Pancreas (tissue), 10 donors: Measurements from ENCODE around the gene CAD. TPM values are rescaled to one million over a fixed set of nuclear protein-coding genes. Genes with fewer than 3 reads are reported as not detected.

Experiments used
- ATAC-seq, 4 donors: fragments of 200-7000 bp; cut with Tn5 transposase; one replicate each; pipeline versions ENCODE4 v1.8.0 to v1.9.1; 2020; ENCODE audit warnings: mild to moderate bottlenecking in 4 of 4, moderate library complexity in 4 of 4
- DNase-seq, 6 donors: peaks; one replicate each; pipeline ENCODE4 v3.0.0-alpha.2; 2020
- FAIRE-seq: peaks from 2 replicates; lab custom pipeline; 2012; peaks lifted over from hg19 to GRCh38; lab: Jason Lieb, UNC
- H3K27ac ChIP-seq, 4 donors: fragments of 200-600 bp; sonication (generic); 1 replicate in 3 of 4; 2 replicates in 1 of 4; pipeline versions ENCODE4 v1.5.0 to v1.8.0; 2020
- H3K27me3 ChIP-seq, 4 donors: fragments of 200-600 bp; one replicate each; pipeline ENCODE4 v1.8.0; 2021
- H3K36me3 ChIP-seq, 3 donors: fragments of 200-600 bp; sonication (generic) in 1 of 3; one replicate each; pipeline versions ENCODE4 v1.5.0 to v1.8.0; 2020 to 2021
- H3K4me1 ChIP-seq, 3 donors: fragments of 200-600 bp; one replicate each; pipeline ENCODE4 v1.8.0; 2021
- H3K4me3 ChIP-seq, 4 donors: fragments of 200-600 bp; sonication (generic) in 2 of 4; one replicate each; pipeline versions ENCODE4 v1.5.0 to v1.8.0; 2020 to 2021
- H3K9me3 ChIP-seq, 4 donors: fragments of 200-600 bp; one replicate each; pipeline ENCODE4 v1.8.0; 2021
- WGBS, 2 donors: extraction: QIAGEN DNeasy Blood & Tissue Kit; methylation state at CpG; one replicate each; pipeline ENCODE4 v1.1.7; 2013; 5-methylcytosine and 5-hydroxymethylcytosine counted together
- intact Hi-C, 3 donors: fragments of 100-400 bp; cut with DNase I; formaldehyde crosslinking; loops; one replicate each; pipeline versions ENCODE4 v1.11.1 to v1.14.2; 2022
- polyA plus RNA-seq, 2 donors: library from polyadenylated mRNA; stranded (reverse); fragments of 200-250 nt; gene quantifications; one replicate each; pipeline ENCODE4 v1.2.3, GENCODE V29; 2013
- total RNA-seq, 6 donors: library from RNA; stranded (reverse); fragmentation: NEBNext Ultra II Directional in 4 of 6; extraction: Animal tissue kit (Norgen Biotek cat#: 25700) in 4 of 6; gene quantifications; one replicate each; pipeline versions ENCODE4 v1.2.1 to v1.2.4, GENCODE V29; 2021 to 2023
- TF ChIP-seq, protein P1 (sequence below), 4 donors: fragments of 200-600 bp; sonication (generic) in 3 of 4; IDR thresholded peaks; one replicate each; pipeline versions ENCODE4 v1.5.0 to v1.8.0; 2021; ENCODE audit warnings: antibody characterized with exemption in 4 of 4
- donor health status: healthy with polysubstance abuse.
- donor health status: DM: no; HTN: no; CAD: no; lungs with moderate emphysema.
- donor health status: DM: no; HTN: no; CAD: no.
- donor health status: control.
- donor health status: control.
- donor health status: Bipolar disorder and iron deficiency.
- donor health status: DM: yes; HTN: yes; CAD: no.
- donor health status: DM: no; HTN: no; CAD: no.
- donor health status: DM: no; HTN: no; CAD: no.
- donor health status: DM: yes; HTN: yes; CAD: no.

Gene CAD
- total and polyA plus RNA-seq, 8 donors = 9.6 to 24.6 (median 16.3) TPM

DNA sequence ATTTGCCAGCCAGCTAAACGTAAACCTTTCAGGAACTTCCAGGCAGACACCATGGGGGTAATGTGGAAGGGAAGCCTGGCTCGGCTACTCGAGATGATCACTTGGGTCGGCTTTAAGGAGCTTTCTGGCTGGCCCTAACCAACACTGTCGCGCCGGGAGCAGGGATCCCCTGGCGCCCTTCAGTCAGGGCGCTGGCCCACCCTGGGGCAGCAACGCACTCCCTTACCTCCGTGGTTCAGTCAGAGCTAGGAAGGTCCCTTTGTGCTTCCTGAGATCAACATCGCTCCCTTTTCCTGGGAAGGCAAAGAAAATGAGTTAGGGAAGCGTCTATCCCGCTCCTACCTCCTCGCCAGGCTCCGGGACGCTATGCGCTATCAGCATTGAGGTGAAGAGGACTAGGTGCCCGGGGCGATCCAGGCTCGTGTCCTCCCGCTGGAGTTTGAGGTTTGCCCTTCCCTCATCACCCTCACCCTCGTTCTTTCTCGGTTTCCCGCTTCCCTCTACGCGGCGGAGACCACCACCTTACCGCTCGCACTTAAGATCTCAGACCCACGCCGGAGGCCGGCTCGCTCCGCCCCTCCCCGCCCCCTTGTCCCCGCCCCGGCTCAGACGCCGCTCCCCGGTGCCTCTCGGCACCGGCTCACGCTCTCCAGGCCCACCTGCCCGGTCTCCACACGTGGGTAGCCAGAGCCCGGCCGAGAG lies 5.8 kb upstream of the CAD start:
- peaks cover 7 to 13% (median 11%) of the 10 kb centered on the region in 3 donors for H3K4me1 ChIP-seq
- ATAC-seq = peak; percentile 4 to 26 (median 14)
- TF ChIP-seq, protein P1, sequence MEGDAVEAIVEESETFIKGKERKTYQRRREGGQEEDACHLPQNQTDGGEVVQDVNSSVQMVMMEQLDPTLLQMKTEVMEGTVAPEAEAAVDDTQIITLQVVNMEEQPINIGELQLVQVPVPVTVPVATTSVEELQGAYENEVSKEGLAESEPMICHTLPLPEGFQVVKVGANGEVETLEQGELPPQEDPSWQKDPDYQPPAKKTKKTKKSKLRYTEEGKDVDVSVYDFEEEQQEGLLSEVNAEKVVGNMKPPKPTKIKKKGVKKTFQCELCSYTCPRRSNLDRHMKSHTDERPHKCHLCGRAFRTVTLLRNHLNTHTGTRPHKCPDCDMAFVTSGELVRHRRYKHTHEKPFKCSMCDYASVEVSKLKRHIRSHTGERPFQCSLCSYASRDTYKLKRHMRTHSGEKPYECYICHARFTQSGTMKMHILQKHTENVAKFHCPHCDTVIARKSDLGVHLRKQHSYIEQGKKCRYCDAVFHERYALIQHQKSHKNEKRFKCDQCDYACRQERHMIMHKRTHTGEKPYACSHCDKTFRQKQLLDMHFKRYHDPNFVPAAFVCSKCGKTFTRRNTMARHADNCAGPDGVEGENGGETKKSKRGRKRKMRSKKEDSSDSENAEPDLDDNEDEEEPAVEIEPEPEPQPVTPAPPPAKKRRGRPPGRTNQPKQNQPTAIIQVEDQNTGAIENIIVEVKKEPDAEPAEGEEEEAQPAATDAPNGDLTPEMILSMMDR (IDR thresholded peaks at IDR 0.05) = no peak
- no peaks in the 10 kb centered on the region for H3K9me3 ChIP-seq
- H3K36me3 ChIP-seq = no peaks in the 10 kb centered on the region
- DNase-seq = peak in 2 of 6 donors; percentile 88 to 92
- H3K4me3 ChIP-seq = peak overlapping the region; percentile 69 to 84 (median 84)
- 4% methylated on average over 48 of the region's 48 CpGs for WGBS, 2 donors
- peak overlapping the region; percentile 93 to 98 (median 96) for H3K27ac ChIP-seq
- no peaks in the 10 kb centered on the region for H3K27me3 ChIP-seq
- no peak for FAIRE-seq
- intact Hi-C loops = no loop called here

DNA sequence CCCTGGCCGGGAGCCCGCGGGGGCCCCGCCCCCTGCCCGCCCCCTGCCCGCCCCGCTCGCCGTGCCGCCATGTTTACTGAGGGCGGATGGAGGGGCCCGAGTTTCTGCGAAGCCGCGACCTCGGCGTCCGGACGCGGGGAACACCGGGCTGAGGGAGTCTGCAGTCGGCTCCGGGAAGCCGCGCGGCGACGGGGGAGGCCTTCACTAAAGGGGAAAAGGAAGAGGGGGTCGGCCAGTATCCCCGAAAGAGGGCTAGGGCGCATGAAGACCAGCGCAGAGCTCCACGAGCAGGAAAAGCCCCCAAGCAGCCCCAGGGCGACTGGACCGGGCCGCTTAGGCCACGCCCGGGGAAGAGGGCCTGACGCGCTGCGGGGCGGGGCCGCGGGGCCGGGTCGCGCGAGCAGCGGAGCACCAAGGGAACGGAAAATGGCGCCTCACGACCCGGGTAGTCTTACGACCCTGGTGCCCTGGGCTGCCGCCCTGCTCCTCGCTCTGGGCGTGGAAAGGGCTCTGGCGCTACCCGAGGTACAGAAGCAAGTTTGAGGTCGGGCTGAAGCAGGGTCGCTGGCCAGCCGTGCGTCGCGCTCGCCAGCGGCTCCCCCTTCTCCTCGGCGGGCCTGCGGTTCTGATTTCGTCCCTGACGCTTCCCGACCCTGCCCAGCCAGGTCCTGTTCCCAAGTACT lies 5.1 kb upstream of the CAD start, which contains the start of the genes ATRAID and SLC5A6:
Gene ATRAID (plus strand): TSS at position 99 of the 683 bp plus-strand sequence. CDS start 328 bp downstream, at position 427.
Gene SLC5A6 (minus strand): TSS at position 326 of the 683 bp plus-strand sequence. CDS start 4,618 bp downstream, outside the sequence.
- peak within 1 kb of the TSS; percentile 69 to 84 (median 84) for H3K4me3 ChIP-seq
- DNase-seq (peak; percentile 85 to 95 (median 89)), FAIRE-seq (no peak), ATAC-seq (peak; percentile 96 to 98 (median 96))
- H3K36me3 ChIP-seq = no peaks in the 10 kb centered on the region
- no peaks in the 10 kb centered on the region for H3K9me3 ChIP-seq
- WGBS, 2 donors = 0 to 1% methylated on average over 49 to 73 of the region's 73 CpGs
- H3K27me3 ChIP-seq = no peaks in the 10 kb centered on the region
- peaks cover 7 to 13% (median 11%) of the 10 kb centered on the region in 3 donors for H3K4me1 ChIP-seq
- intact Hi-C loops = no loop called here
- peak within 1 kb of the TSS; percentile 93 to 98 (median 96) for H3K27ac ChIP-seq
- TF ChIP-seq, protein P1 (IDR thresholded peaks at IDR 0.05) = no peak

DNA sequence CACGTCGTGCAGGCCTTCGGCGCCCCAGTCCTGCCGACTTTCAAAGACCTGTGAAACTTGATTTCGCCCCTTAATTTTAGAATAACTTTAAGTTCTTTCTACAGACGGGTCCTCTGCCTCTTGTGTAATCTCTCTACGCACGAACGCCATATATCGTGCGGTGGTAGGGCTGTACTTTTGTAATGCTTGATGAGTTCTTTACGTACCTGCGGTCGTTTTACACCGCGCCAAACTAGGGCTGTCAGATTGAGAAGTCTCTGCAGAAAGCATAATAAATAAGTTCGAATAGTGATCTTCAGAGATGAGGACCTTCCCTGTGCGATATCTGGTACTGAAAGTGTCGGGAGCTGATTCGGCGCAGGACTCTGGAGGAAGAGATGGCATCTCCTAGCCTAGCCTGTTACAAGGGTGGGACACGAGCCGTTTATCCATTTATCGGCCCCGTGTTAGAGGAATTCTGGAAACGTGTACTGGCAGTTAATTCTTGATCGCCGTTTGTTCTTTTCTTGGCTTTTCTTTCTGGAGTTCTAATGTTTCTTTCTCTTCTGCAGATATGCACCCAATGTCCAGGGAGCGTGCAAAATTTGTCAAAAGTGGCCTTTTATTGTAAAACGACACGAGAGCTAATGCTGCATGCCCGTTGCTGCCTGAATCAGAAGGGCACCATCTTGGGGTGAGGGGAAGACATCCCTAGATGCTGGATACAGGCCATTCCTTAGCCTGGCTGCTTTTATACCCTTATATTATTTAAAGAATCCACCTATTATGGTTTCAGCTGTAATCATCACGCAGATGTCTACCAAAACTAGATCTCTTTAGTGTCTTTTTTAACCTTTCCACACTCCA lies 4.3 kb upstream of the CAD start:
- no peaks in the 10 kb centered on the region for H3K36me3 ChIP-seq
- H3K4me3 ChIP-seq = peak overlapping the region; percentile 69 to 84 (median 84)
- peak overlapping the region; percentile 93 to 98 (median 96) for H3K27ac ChIP-seq
- no peaks in the 10 kb centered on the region for H3K27me3 ChIP-seq
- FAIRE-seq (no peak), DNase-seq (no peak), ATAC-seq (peak; percentile 7 to 33 (median 18))
- TF ChIP-seq, protein P1 (IDR thresholded peaks at IDR 0.05) = no peak
- H3K9me3 ChIP-seq = no peaks in the 10 kb centered on the region
- intact Hi-C loops = no loop called here
- peaks cover 7 to 14% (median 11%) of the 10 kb centered on the region in 3 donors for H3K4me1 ChIP-seq
- WGBS, 2 donors = 5% methylated on average over 34 of the region's 34 CpGs

DNA sequence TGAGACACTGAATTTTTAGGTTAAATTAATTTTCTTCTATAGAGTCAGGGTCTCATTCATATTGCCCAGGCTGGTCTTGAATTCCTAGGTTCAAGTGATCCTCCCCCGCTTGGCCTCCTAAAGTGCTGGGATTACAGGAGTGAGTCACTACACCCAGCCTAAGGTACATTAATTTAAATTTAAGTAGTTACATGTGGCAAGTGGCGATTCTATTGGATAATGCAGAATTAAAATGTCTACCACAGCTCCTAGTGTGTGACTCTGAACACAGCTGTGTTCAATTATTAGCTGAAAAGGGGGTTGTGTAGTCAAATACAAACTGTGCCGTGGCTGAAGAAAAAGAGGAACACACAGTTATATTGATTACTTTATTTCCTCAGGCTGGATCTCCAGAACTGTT lies 2.2 kb upstream of the CAD start:
- Histone ChIP-seq H3K27ac (no peak overlapping the region), H3K36me3 (no peaks in the 10 kb centered on the region), H3K4me1 (peaks cover 7 to 22% (median 11%) of the 10 kb centered on the region in 3 donors), H3K4me3 (no peak overlapping the region), H3K9me3 (no peaks in the 10 kb centered on the region), H3K27me3 (no peaks in the 10 kb centered on the region)
- FAIRE-seq = no peak
- intact Hi-C loops = no loop called here
- TF ChIP-seq, protein P1 (IDR thresholded peaks at IDR 0.05) = no peak
- WGBS, 2 donors = 86 to 95% methylated on average over 3 of the region's 3 CpGs
- no peak for DNase-seq
- no peak for ATAC-seq
